ACC112 (cell line): ENCODE data around the gene NCBP2.

Experiments
- H2AFZ ChIP-seq: fragments of 200-600 bp; sonication (generic); one replicate; pipeline ENCODE4 v1.6.0; 2017; ENCODE audit warnings: antibody characterized with exemption, low read length; ENCODE audit not compliant: unreplicated experiment
- H3K27ac ChIP-seq: fragments of 200-600 bp; sonication (generic); 2 replicates; pipeline ENCODE4 v1.5.1; 2014; ENCODE audit warnings: low read depth, mild to moderate bottlenecking, antibody characterized with exemption, low read length, moderate library complexity
- H3K27me3 ChIP-seq: fragments of 200-600 bp; sonication (generic); 2 replicates; pipeline ENCODE4 v1.6.1; 2014; ENCODE audit warnings: mild to moderate bottlenecking, antibody characterized with exemption, low read length, moderate library complexity, mixed read lengths; ENCODE audit not compliant: insufficient read depth
- H3K36me3 ChIP-seq: fragments of 200-600 bp; sonication (generic); 2 replicates; pipeline ENCODE4 v1.6.1; 2016; ENCODE audit warnings: mild to moderate bottlenecking, antibody characterized with exemption, low read length, moderate library complexity, mixed read lengths; ENCODE audit not compliant: insufficient read depth
- H3K4me1 ChIP-seq: fragments of 200-600 bp; sonication (generic); one replicate; pipeline ENCODE4 v1.6.1; 2016; ENCODE audit warnings: low read length, mixed read lengths; ENCODE audit not compliant: insufficient read depth, unreplicated experiment, control insufficient read depth
- H3K4me3 ChIP-seq: fragments of 200-600 bp; sonication (generic); 2 replicates; pipeline ENCODE4 v1.5.1; 2014; ENCODE audit warnings: mild to moderate bottlenecking, low read depth, low read length
- H3K79me2 ChIP-seq: fragments of 200-600 bp; sonication (generic); one replicate; pipeline ENCODE4 v1.6.0; 2016; ENCODE audit warnings: low read length; ENCODE audit not compliant: control insufficient read depth, unreplicated experiment, insufficient read depth

The NCBP2 gene

DNA sequence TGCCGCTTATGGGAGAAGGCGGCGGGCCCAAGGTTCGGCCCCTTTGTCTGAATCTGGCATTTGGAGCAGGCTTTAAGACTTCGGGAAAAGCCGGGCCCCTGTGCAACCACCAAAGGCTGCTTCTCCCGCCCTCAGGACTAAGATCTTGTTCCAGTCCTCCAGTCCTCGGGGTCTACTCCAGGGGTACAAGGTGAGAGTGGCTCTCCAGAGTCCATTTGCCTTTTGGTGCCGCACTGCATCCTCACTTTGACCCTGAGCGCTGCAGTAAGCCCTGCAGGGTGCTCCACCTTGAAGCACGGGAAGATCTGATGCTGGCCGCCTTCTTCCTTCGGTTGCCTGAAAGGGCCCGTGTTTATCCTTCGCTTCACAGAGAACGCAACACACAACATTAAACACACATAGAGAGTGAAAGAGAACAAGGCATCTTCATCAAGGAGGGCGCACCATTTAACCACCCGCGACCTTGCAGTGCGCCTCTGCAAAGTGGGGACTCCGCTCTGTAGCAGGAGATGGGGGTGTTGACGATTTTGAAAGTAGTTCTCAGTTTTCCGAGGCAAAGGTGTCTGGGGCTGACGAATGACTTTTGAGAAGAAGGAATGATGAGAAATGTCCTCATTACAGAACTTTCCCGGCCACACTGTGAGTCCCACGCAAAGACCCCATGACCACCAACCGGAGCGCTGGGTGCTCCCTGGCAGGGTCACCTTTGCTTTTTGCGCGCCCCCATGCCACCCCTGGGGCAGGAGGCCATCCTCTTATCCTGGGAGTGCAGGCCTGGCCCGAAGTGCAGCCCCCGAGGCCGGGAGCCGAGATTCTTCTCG, 25.3 kb upstream of the NCBP2 start:
- Histone ChIP-seq H3K4me1 (peaks cover 4% of the 10 kb centered on the region), H3K36me3 (no peaks in the 10 kb centered on the region), H2AFZ (peak overlapping the region; percentile 99), H3K79me2 (no peaks in the 10 kb centered on the region), H3K27me3 (no peaks in the 10 kb centered on the region), H3K4me3 (peak overlapping the region; percentile 99), H3K27ac (no peak overlapping the region)

DNA sequence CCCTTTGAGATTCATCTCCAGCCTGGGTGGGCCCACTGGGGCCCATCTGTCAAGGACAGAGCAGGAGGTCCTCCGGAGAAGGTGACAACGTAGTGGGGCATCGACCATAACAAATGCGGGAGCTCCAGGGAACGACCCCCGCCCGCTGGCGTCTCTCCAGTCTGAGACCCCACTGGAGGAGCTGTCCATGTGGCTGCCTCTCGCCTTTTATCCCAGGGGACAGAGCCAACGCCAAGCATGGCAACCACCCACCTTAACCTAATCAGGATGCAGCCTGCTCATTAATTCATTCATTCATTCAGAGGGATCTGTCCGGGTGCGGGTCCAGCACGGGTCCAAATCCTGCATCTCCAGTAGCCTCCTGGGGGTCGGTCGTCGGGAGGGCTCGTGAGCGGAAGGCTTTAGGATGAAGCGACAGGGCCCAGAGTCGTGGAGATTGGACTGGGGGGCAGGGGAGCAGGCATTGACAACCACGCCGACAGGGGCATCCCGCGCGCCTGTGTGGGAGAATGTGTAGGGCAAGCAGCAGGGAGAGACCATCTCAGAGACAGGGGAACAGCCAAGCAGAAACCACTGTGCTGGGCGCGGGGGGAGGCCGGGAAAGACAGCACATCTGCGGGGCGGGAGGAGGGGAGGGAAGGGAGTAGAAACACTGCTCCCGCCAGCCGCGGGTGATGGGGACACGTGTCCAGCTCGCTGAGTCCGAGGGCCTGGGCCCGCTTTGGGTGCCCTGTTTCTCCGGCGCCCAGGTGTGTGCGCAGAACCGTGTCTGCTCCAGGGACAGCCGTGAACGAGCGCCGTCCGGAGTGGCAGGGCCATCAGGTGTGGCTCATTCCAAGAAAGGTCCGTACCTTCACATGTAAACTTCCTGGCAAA, 24.4 kb upstream of the NCBP2 start:
- Histone ChIP-seq H3K27me3 (no peaks in the 10 kb centered on the region), H2AFZ (no peak overlapping the region)

DNA sequence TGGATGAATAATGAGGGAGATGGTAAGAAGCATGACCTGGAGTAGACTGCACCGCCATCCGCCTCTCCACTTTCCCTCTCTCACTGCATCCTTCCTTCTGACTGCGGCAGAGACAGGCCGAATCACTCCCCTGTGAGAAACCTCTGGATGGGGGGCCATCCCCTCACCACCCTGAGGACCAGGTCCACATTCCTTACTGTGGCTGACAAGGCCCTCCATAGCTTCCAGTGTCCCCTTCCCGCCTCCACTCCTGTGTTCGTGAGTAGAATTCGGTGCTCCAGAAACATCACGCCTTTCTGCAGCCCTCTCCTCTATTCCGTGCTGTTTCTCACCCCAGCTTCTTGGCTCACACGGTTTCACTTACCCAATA, 23.5 kb upstream of the NCBP2 start:
- H3K4me1 ChIP-seq = peaks cover 4% of the 10 kb centered on the region
- no peak overlapping the region for H3K4me3 ChIP-seq
- no peak overlapping the region for H2AFZ ChIP-seq
- H3K27ac ChIP-seq = no peak overlapping the region
- no peaks in the 10 kb centered on the region for H3K79me2 ChIP-seq
- no peaks in the 10 kb centered on the region for H3K27me3 ChIP-seq
- H3K36me3 ChIP-seq = no peaks in the 10 kb centered on the region

More for the DNA sequence above, 24.4 kb upstream of the NCBP2 start:
- peaks cover 4% of the 10 kb centered on the region for H3K4me1 ChIP-seq
- H3K36me3 ChIP-seq = no peaks in the 10 kb centered on the region
- no peak overlapping the region for H3K4me3 ChIP-seq
- no peaks in the 10 kb centered on the region for H3K79me2 ChIP-seq
- H3K27ac ChIP-seq = no peak overlapping the region

DNA sequence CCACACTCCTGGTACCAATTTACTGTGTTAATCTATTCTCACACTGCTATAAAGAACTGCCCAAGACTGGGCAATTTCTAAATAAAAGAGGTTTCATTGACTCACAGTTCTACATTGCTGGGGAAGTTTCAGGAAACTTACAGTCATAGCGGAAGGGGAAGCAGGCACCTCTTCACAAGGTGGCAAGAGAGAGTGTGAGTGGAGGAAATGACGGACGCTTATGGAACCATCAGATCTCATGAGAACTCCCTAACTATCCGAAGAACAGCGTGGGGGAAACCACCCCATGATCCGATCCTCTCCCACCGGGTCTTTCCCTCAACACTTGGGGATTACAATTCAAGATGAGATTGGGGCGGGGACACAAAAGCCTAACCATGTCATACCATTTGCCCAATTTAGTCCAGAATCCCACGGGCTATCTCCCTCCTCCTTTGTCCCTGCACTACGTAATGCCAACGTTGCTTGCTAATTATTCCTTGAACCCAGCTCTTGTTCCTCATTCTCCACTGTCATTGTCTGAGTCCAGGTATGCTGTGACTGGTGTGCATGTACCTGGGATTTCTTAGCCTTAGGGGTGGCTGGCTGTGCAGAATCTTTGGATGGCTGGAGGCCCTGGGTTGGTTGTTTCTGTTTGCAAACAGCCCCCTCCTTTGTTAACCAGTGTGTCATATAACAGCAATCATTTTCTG, 22.9 kb upstream of the NCBP2 start:
- H3K4me3 ChIP-seq = no peak overlapping the region
- no peaks in the 10 kb centered on the region for H3K27me3 ChIP-seq

DNA sequence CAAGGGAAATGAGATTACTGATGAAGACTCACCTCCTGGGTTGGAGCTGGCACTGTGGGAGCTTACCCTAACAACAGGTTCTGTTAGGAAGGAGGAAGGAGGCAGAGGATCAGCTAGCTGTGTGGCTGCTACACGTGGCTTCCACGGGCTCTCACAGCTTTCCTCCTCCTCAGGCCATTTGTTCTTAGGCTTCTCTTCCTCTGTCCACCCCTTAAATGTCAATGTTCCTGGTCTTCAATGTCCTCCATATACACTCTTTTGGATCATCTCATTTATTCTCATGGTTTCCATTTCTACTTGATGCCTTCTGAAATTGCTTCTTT, 21.3 kb upstream of the NCBP2 start:
- Histone ChIP-seq H3K36me3 (no peaks in the 10 kb centered on the region), H3K79me2 (no peaks in the 10 kb centered on the region), H3K27ac (no peak overlapping the region), H3K4me1 (no peaks in the 10 kb centered on the region), H3K4me3 (no peak overlapping the region), H2AFZ (no peak overlapping the region), H3K27me3 (no peaks in the 10 kb centered on the region)

More for the DNA sequence above, 22.9 kb upstream of the NCBP2 start:
- Histone ChIP-seq H3K4me1 (peaks cover 2% of the 10 kb centered on the region), H3K36me3 (no peaks in the 10 kb centered on the region), H3K27ac (no peak overlapping the region), H3K79me2 (no peaks in the 10 kb centered on the region), H2AFZ (no peak overlapping the region)

DNA sequence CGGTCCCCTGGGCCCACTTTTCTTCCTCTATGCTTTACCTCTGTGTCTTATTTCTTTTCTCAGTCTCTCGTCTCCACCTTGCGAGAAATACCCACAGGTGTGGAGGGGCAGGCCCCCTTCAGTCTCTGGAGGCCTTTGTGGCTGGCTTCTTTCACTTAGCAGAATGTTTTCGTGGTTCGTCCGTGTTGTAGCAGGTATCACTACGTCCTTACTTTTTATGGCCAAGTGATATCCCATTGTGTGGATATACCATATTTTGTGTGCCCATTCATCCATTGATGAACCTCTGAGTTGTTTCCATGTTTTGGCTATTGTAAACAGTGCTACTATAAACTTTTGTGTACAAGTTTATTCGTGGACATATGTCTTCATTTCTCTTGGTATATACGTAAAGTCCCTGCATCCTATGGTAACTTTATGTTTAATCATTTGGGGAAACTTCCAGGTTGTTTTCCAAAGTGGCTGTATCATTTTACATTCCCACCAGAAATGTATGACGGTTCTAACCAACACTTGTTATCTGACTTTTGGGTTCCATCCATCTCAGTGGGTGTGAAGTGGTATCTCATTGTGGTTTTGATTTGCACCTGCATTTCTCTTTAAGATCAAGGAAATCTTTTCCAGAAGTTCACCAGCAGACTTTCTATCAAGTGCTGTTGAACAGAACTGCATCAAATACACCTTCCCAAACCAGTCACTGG, 20.8 kb upstream of the NCBP2 start:
- no peaks in the 10 kb centered on the region for H3K4me1 ChIP-seq
- no peaks in the 10 kb centered on the region for H3K27me3 ChIP-seq
- no peak overlapping the region for H3K27ac ChIP-seq
- no peak overlapping the region for H3K4me3 ChIP-seq
- H2AFZ ChIP-seq = no peak overlapping the region
- no peaks in the 10 kb centered on the region for H3K36me3 ChIP-seq
- no peaks in the 10 kb centered on the region for H3K79me2 ChIP-seq

DNA sequence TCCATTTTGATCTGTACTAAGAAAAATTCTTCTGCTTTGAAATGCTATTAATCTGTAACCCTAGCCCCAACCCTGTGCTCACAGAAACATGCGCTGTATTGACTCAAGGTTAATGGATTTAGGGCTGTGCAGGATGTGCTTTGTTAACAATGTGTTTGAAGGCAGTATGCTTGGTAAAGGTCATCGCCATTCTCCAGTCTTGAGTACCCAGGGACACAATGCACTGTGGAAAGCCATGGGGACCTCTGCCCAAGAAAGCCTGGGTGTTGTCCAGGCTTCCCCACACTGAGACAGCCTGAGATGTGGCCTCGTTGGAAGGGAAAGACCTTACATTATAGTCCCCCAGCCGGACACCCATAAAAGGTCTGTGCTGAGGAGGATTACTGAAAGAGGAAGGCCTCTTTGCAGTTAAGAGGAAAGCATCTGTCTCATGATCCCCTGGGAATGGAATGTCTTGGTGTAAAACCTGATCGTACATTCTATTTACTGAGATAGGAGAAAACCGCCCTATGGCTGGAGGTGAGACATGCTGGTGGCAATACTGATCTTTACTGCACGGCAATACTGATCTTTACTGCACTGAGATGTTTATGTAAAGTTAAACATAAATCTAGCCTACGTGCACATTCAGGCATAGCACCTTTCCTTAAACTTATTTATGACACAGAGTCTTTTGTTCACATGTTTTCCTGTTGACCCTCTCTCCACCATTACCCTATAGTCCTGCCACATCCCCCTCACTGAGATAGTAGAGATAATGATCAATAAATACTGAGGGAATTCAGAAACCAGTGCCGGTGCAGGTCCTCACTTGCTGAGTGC, 20.0 kb upstream of the NCBP2 start:
- Histone ChIP-seq H3K79me2 (no peaks in the 10 kb centered on the region), H3K27ac (no peak overlapping the region), H3K4me3 (no peak overlapping the region), H3K36me3 (no peaks in the 10 kb centered on the region), H3K27me3 (no peaks in the 10 kb centered on the region), H3K4me1 (no peaks in the 10 kb centered on the region), H2AFZ (no peak overlapping the region)

DNA sequence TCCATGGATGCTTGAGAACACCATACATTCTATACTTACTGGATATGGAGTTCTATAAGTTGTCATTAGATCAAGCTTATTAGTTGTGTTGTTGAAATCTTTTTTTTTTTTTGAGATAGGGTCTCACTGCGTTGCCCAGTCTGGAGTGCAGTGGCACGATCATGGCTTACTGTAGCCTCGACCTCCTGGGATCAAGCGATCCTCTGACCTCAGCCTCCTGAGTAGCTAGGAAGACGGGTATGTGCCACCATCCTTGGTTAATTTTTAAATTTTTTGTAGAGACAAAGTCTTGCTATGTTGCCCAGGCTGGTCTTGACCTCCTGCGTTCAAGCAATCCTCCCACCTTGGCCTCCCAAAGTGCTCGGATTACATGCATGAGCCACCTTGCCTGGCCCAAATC, 12.5 kb upstream of the NCBP2 start:
- Histone ChIP-seq H3K4me1 (no peaks in the 10 kb centered on the region), H3K27ac (no peak overlapping the region), H3K27me3 (no peaks in the 10 kb centered on the region), H3K79me2 (no peaks in the 10 kb centered on the region), H3K36me3 (no peaks in the 10 kb centered on the region), H3K4me3 (no peak overlapping the region), H2AFZ (no peak overlapping the region)

DNA sequence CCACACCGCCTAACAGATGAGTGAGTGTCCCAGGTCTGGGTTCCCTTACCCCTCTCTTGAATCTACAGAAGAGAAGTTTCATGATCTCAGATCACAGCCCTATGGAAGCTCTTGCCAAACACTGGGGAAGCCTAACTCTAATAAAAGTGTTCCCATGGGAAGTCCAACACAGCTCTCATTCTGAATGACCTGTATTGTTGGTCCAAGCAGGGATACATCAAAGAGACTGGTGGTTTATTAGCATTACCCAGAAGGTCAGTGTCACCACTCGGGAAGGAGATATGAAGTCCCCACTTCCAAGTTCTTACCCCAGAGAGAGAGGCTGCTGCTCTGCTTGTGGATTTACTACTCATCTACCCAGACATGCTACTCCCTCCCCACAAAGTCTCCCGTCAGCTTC, 9.0 kb upstream of the NCBP2 start:
- Histone ChIP-seq H3K79me2 (no peaks in the 10 kb centered on the region), H3K4me1 (no peaks in the 10 kb centered on the region), H3K27me3 (no peaks in the 10 kb centered on the region), H2AFZ (no peak overlapping the region), H3K36me3 (no peaks in the 10 kb centered on the region), H3K4me3 (no peak overlapping the region), H3K27ac (no peak overlapping the region)

DNA sequence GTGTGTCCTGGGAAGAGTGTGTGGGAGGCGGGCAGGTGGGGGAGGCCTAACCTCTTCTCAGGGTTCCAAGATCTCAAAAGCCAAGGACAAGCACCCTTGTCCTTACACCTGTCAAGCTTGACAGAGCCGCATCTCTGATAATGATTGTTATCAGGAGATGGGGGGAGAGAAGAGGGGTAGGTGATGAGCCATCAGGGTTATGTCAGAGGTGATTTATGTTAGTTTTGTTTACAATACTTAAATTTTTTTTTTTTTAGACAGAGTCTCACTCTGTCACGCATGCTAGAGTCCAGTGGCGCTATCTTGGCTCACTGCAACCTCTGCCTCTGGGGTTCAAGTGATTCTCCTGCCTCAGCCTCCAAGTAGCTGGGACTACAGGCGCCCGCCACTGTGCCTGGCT, 7.4 kb upstream of the NCBP2 start:
- Histone ChIP-seq H3K27me3 (no peaks in the 10 kb centered on the region), H3K79me2 (no peaks in the 10 kb centered on the region), H3K36me3 (no peaks in the 10 kb centered on the region), H2AFZ (no peak overlapping the region), H3K27ac (no peak overlapping the region), H3K4me3 (no peak overlapping the region), H3K4me1 (no peaks in the 10 kb centered on the region)
